Activated naive CD8-positive, alpha-beta T cell treated with anti-CD3 and anti-CD28 coated beads, Interleukin-2, amount 50 U/mL, for 24 hours (primary cell): ENCODE results near the gene SBK3.

ENCODE experiments used
- ATAC-seq: fragments of 150-1000 bp; cut with Tn5 transposase; one replicate; pipeline ENCODE4 v1.10.0; 2021
- DNase-seq: peaks from one replicate; pipeline ENCODE4 v3.0.0; 2021
- H3K27ac Mint-ChIP-seq: one replicate; pipeline ENCODE4 v1.8.0; 2021; ENCODE audit warnings: mild to moderate bottlenecking, mixed read lengths
- H3K27me3 Mint-ChIP-seq: one replicate; pipeline ENCODE4 v1.8.0; 2021; ENCODE audit warnings: mixed read lengths
- H3K36me3 Mint-ChIP-seq: one replicate; pipeline ENCODE4 v1.8.0; 2021; ENCODE audit warnings: low read depth, mixed read lengths
- H3K4me1 Mint-ChIP-seq: one replicate; pipeline ENCODE4 v1.8.0; 2021; ENCODE audit warnings: mixed read lengths
- H3K4me3 Mint-ChIP-seq: one replicate; pipeline ENCODE4 v1.8.0; 2021; ENCODE audit warnings: mild to moderate bottlenecking, moderate library complexity, mixed read lengths
- H3K9me3 Mint-ChIP-seq: one replicate; pipeline ENCODE4 v1.8.0; 2021; ENCODE audit warnings: mixed read lengths

The SBK3 gene

DNA sequence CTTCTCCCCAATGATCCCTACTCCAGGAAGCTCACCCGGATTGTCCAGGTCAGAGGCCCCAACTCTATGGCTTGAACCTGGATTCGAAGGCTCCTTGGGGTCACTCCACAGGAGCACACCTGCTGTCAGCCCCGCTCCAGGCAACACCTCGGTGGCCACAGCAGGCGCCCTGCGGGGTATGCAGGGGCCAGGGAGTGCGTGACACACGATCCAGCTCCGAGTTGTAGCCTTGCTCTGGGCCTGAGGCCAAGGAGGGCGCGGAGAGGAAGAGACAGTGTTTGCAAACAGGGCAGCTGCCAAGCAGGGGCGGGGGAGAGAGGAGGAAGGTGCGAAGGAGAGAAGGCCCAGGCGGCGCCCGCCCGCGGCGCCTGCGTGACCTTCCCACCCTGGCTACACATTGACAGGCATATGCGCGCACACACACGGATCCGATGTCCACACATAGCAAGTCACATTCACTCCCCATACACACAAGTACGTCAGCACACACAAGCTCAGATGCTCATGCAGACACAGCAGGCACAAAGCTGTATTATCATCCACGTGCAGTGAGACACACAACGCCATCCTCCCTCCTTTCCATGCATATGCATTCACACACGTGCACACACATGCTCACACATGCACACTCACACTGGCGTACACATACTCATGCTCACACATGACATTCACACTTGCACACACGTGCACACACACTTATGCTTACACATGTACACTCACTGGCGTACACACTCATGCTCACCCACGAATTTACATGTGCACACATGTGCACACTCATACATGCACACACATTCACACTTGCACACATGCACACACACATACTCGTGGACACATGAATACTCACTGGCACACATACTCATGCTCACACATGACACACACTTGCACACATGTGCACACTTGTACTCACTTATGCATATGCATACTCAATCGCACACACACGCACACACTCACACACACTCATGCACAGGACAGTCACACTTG is 18.8 kb downstream of the SBK3 start:
- no peak overlapping the region for H3K27ac Mint-ChIP-seq
- no peaks in the 10 kb centered on the region for H3K4me1 Mint-ChIP-seq
- peaks cover 5% of the 10 kb centered on the region for H3K27me3 Mint-ChIP-seq
- no peaks in the 10 kb centered on the region for H3K9me3 Mint-ChIP-seq
- H3K4me3 Mint-ChIP-seq = no peak overlapping the region
- no peaks in the 10 kb centered on the region for H3K36me3 Mint-ChIP-seq
- DNase-seq (no peak), ATAC-seq (no peak)

DNA sequence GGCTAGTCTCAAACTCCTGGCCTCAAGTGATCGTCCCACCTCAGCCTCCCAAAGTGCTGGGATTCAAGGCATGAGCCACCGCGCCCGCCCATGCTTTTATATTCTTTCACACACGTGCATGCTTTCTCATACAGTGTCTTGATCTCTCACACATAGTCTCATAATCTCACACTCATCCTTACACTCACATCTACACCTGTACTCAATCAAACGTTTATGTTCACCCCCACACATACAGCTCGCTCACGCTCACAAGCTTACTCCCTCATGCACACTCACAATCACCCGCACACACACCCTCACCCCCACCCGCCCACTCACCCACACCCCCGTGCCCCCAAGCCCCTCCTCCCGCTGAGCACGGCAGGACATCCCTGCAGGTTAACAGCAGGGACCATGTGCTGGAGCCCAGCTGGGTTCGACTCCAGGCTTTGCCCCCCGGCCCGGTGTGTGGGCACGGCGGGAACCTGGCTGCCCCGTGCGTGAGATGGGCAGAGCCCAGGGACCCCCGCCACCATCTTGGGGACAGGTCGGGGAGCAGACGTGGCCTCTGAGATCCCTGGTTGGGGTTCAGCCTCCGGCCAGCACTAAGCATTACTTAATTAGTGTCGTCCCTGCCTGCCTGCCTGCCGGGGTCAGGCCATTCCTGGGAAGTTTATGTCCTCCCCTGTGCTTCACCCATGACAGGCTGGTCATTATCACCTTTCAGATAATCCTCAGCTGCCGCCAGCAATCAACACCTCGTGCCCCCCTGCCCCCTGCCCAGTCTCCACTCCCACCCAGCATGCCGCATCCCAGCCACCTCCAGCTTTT is 19.8 kb downstream of the SBK3 start:
- DNase-seq (no peak), ATAC-seq (no peak)
- Mint-ChIP-seq H3K36me3 (no peaks in the 10 kb centered on the region), H3K27me3 (peaks cover 5% of the 10 kb centered on the region), H3K9me3 (no peaks in the 10 kb centered on the region), H3K27ac (no peak overlapping the region), H3K4me3 (no peak overlapping the region), H3K4me1 (no peaks in the 10 kb centered on the region)

DNA sequence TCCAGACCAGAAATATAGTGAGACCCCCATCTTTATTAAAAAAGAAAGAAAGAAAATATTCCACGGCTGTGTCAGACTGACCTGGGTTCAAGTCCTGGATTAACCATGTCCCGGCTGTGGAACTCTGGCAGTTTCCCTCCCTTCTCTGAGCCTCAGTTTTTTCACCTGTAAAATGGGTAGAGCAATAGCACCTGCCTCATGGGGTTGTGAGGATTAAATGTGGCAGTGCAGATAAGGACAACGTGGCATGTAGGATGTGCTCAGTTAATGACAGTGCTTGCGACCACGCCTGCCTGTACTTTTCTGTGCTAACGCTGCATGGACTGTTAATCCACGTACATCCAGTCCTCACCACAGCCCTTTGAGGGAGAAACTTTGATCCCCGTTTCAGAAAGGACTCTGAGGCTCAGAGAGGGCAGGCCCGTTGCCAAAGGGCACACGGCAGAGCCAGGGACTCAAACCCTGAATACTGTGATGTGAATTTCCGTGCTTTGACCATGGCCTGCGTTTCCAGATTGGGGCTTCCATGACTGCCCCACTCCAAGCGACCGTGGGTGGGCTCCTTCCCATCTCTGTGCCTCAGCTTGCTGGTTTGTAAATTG is 24.6 kb downstream of the SBK3 start:
- peaks cover 5% of the 10 kb centered on the region for H3K27me3 Mint-ChIP-seq
- no peaks in the 10 kb centered on the region for H3K9me3 Mint-ChIP-seq
- ATAC-seq (no peak), DNase-seq (no peak)
- H3K27ac Mint-ChIP-seq = no peak overlapping the region
- no peak overlapping the region for H3K4me3 Mint-ChIP-seq
- peaks cover 2% of the 10 kb centered on the region for H3K4me1 Mint-ChIP-seq
- no peaks in the 10 kb centered on the region for H3K36me3 Mint-ChIP-seq

DNA sequence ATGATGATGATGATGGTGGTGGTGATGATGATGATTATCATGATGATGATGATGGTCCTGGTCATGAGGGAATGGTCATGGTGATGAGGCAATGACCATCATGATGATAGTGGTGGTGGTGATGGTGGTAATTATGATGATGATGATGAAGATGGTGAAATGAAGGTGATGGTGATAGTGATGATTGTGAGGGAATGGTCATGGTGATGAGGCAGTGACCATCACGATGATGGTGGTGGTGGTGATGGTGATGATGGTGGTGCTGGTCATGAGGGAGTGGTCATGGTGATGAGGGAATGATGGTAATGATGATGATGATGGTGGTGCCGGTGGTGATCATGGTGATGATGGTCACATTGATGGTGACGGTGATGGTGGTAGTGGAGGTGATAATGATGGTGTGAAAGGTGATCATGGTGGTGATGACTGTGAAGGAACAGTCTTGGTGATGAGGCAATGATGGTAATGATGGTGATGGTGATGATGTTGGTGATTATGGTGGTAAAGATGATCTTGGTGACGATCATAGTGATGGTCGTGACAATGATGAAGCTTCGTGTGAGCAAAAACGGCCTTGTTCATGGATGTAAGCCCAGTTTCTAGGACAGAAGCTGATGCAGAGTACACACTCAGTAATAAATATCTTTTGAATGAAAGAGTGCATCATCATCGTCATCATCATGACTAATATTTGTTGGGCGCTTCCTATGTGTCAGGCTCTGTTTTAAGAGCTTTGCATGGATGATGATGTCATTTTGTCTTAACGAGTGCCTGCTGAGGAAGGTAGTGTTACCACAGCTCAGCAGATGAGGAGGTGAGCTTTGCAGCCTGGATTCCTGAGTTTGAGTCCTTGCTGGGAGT is 25.7 kb downstream of the SBK3 start:
- H3K4me3 Mint-ChIP-seq = no peak overlapping the region
- no peaks in the 10 kb centered on the region for H3K9me3 Mint-ChIP-seq
- H3K27ac Mint-ChIP-seq = no peak overlapping the region
- ATAC-seq (no peak), DNase-seq (no peak)
- H3K27me3 Mint-ChIP-seq = no peaks in the 10 kb centered on the region
- H3K36me3 Mint-ChIP-seq = no peaks in the 10 kb centered on the region
- H3K4me1 Mint-ChIP-seq = peaks cover 2% of the 10 kb centered on the region

DNA sequence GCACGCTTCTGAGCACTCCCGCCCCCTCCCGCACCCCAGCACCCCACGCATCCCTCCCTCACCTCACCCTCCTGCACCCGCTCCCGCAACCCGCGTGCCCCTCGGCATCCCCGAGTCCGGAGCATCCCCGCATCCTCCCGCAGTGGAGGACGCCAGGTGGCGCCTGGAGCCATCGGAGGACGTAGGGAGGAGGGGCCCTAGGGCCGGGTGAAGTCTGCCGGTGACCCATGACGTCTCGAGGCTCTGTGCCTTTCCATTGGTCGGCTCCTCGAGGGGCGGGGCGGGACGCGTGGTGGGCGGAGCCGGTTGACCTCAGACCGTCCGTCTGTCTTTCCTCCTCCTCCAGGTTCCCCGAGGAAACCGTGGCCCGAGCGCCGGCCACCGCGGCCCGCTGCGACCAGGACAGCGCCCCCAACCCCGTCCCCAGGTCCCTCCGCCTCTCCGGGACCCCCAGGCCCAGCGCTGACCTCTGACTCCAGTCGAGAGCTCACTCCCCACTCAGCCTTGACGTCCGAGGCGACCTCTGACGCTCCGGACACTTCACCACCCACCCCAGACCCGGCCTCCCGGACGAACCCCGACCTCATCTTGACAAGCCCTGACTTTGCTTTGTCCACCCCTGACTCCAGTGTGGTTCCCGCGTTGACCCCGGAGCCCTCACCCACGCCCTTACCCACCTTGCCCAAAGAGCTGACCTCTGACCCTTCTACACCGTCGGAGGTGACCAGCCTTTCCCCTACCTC is 28.3 kb downstream of the SBK3 start:
- no peaks in the 10 kb centered on the region for H3K9me3 Mint-ChIP-seq
- peak overlapping the region; percentile 59 for H3K27ac Mint-ChIP-seq
- H3K4me1 Mint-ChIP-seq = peaks cover 2% of the 10 kb centered on the region
- H3K4me3 Mint-ChIP-seq = peak overlapping the region; percentile 63
- no peaks in the 10 kb centered on the region for H3K36me3 Mint-ChIP-seq
- peak; percentile 100 for ATAC-seq
- H3K27me3 Mint-ChIP-seq = peaks cover 2% of the 10 kb centered on the region
- DNase-seq = peak; percentile 93

DNA sequence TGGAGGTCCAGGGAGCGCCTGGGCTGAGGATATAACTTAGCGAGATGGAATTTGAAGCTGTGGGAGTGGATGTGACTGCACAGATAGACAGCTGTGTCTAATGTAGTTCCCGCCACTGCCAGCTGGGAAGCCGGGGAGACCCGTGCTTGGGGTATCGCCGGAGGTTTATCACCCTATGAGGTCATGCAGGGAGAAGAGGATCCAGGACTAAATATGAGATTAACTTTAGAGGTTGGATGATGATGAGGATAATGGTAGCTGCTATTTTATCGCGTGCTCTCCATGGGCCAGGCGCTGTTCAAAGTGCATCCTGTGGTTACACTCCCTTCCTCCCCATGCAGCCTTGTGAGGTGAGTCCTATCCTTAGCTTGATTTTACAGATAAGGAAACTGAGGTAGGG is 37.2 kb downstream of the SBK3 start:
- H3K9me3 Mint-ChIP-seq = no peaks in the 10 kb centered on the region
- no peak for DNase-seq
- no peak for ATAC-seq
- H3K36me3 Mint-ChIP-seq = no peaks in the 10 kb centered on the region
- no peak overlapping the region for H3K27ac Mint-ChIP-seq
- peaks cover 10% of the 10 kb centered on the region for H3K4me1 Mint-ChIP-seq
- H3K4me3 Mint-ChIP-seq = no peak overlapping the region
- H3K27me3 Mint-ChIP-seq = peaks cover 11% of the 10 kb centered on the region

DNA sequence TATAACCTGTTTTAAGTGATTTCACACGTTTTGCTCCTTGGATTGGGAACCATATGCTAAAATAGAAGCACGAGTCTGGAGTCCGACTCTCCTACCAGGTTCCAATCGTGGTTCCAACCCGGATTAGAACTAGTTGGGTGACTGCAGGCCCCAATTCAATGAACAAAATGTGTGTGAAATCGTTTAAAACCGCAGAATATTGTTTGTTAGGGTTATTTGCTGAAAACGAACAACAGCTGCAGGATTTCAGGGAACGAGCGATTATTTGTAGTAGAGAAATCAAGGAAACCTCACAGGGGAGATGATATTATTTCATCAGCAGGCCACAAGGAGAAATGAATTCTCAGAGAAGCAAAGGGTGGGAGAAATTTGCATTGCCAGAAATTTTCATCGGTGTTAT is 40.4 kb downstream of the SBK3 start:
- DNase-seq (no peak), ATAC-seq (no peak)
- Mint-ChIP-seq H3K9me3 (no peaks in the 10 kb centered on the region), H3K27me3 (peaks cover 8% of the 10 kb centered on the region), H3K36me3 (no peaks in the 10 kb centered on the region), H3K27ac (no peak overlapping the region), H3K4me1 (peaks cover 18% of the 10 kb centered on the region), H3K4me3 (no peak overlapping the region)

DNA sequence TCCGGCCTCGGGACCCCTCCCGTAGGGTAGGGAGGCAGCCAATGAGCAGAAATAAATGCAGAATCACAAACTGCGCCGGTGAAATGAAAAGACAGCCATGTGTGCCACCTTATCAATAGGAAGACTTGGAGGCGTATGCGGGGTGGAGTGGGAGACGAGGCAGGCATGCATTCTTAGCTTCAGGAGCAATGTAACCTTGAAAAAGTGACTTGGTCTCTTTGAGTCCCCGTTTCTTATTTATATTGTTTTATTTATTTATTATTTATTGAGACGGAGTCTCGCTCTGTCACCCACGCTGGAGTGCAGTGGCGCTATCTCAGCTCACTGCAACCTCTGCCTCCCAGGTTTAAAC is 41.1 kb downstream of the SBK3 start:
- no peak for ATAC-seq
- Mint-ChIP-seq H3K4me3 (no peak overlapping the region), H3K27me3 (peaks cover 8% of the 10 kb centered on the region), H3K4me1 (peaks cover 18% of the 10 kb centered on the region), H3K9me3 (no peaks in the 10 kb centered on the region), H3K27ac (no peak overlapping the region), H3K36me3 (no peaks in the 10 kb centered on the region)
- no peak for DNase-seq

DNA sequence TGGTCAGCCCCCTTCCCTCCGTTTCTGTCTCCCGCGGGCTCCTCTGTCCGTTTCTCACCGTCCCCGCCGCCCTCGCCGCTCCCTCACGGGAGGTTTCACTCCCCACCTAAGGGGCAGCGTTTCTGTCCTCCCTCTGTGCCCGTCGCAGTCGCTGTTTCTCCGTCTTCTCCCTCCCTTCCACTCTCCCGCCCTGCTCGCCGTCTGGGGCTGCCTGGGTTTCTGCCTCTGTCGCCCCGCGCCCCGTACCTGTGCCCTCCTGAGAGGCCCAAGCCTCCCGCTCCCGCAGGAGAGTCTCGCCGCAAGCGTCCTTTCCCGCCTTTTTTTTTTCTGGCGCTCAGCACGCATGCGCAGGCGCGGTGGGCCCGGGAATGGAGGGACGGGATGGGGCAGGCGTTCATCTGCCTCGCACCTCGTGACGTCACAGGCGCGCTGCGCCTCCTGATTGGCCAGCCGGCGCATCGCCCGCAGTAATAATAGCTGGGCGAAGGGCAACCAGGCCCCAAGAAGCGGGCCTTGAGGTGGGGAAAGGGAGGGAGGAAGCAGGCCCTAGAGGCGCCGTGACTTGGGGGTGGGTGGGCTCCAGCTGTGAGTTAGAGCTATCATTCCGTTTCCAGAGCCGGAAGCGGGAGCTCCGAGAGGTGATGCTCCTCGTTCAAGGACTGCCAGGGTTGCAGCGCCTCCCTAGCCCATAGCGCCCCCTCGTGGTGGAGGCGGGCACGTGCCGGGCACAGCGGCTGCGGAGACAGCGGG is 41.7 kb downstream of the SBK3 start:
- Mint-ChIP-seq H3K36me3 (no peaks in the 10 kb centered on the region), H3K27ac (peak overlapping the region; percentile 77), H3K4me1 (peaks cover 18% of the 10 kb centered on the region), H3K27me3 (peaks cover 8% of the 10 kb centered on the region), H3K4me3 (peak overlapping the region; percentile 67), H3K9me3 (no peaks in the 10 kb centered on the region)
- peak; percentile 96 for DNase-seq
- peak; percentile 88 for ATAC-seq

DNA sequence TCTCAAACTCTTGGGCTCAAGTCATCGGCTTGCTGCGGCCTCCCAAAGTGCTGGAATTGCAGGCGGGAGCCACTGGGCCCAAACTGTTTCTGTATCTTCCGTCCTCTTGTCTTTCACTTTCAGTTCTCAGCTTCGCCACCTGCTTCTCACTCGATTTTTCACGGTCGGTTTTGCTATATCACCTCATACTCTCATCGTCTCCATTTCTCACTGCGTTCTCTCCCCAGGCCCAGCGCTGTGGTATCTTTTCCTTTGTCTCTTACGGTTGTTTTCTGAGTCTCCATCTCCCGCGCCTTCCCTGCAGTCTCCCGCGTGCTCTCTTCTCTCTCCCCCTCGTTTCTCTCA is 42.2 kb downstream of the SBK3 start:
- H3K36me3 Mint-ChIP-seq = no peaks in the 10 kb centered on the region
- peak overlapping the region; percentile 67 for H3K4me3 Mint-ChIP-seq
- H3K27ac Mint-ChIP-seq = peak overlapping the region; percentile 77
- no peak for DNase-seq
- no peaks in the 10 kb centered on the region for H3K9me3 Mint-ChIP-seq
- ATAC-seq = no peak
- peaks cover 18% of the 10 kb centered on the region for H3K4me1 Mint-ChIP-seq
- peaks cover 8% of the 10 kb centered on the region for H3K27me3 Mint-ChIP-seq

DNA sequence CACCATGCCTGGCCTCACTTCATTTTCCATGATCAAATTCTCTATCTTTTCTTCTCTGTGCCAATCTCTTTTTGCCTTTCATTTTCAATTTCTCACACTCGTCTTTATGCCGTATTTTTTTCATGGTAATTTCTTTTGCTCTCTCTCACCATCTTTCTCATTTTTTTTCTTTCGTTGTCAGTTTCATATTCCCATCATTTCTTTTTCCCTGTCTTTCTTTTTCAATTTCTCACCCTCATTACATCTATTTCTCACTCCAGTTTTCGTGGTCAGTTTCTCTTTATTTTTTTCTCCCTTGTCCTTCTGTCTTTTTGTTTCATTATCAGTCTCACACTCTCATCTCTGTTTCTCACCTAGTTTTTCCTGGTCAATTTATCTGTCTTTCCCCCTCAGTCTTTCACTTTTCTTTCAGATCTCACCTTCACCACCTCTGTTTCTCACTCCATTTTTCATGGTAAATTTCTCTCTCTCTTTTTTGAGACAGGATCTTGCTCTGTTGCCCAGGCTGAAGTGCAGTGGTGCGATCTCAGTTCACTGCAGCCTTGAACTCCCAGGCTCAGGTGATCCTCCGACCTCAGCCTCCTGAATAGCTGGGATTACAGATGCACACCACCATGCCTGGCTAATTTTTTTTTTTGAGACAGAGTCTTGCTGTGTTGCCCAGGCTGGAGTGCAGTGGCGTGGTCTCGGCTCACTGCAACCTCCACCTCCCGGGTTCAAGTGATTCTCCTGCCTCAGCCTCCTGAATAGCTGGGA is 43.0 kb downstream of the SBK3 start:
- H3K4me3 Mint-ChIP-seq = no peak overlapping the region
- H3K27ac Mint-ChIP-seq = no peak overlapping the region
- DNase-seq (no peak), ATAC-seq (no peak)
- H3K36me3 Mint-ChIP-seq = no peaks in the 10 kb centered on the region
- H3K27me3 Mint-ChIP-seq = peaks cover 2% of the 10 kb centered on the region
- no peaks in the 10 kb centered on the region for H3K9me3 Mint-ChIP-seq
- H3K4me1 Mint-ChIP-seq = peaks cover 18% of the 10 kb centered on the region

DNA sequence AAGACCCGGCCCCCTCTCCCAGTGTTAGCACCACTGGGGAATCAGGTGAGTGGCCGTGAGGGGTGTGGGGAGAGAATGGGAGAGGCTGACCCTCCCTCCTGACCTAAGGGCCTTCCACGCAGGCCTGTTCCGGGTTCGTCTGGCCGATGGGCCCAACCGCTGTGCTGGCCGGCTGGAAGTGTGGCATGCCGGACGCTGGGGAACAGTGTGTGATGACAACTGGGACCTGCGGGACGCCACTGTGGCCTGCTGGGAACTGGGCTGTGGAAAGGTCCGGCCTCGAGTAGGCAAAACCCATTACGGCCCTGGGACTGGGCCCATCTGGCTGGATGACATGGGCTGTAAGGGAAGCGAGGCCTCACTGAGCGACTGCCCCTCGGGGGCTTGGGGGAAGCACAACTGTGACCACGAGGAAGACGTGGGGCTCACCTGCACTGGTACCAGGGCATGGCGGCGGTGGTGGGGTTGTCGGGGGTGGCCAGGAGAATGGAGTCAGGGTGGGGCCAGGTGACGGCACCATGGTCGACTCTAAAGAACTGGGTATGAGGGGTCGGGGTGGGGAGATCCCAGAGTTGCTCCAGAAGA is 44.9 kb downstream of the SBK3 start:
- Mint-ChIP-seq H3K4me1 (peaks cover 18% of the 10 kb centered on the region), H3K36me3 (no peaks in the 10 kb centered on the region), H3K9me3 (no peaks in the 10 kb centered on the region), H3K27ac (no peak overlapping the region), H3K27me3 (no peaks in the 10 kb centered on the region), H3K4me3 (no peak overlapping the region)
- DNase-seq = no peak
- no peak for ATAC-seq
